Measurements from ENCODE around the gene CCDC187. TPM values are rescaled to one million over a fixed set of nuclear protein-coding genes. Genes with fewer than 3 reads are reported as not detected.
"Not testable (repeated sequence)": the region's sequence is repeated elsewhere in the genome, so short reads cannot be mapped to it uniquely, and the experiment has no call there.

CCDC187 gene
- total RNA-seq, 1 donor from 2014 or later = 6.6 TPM

DNA sequence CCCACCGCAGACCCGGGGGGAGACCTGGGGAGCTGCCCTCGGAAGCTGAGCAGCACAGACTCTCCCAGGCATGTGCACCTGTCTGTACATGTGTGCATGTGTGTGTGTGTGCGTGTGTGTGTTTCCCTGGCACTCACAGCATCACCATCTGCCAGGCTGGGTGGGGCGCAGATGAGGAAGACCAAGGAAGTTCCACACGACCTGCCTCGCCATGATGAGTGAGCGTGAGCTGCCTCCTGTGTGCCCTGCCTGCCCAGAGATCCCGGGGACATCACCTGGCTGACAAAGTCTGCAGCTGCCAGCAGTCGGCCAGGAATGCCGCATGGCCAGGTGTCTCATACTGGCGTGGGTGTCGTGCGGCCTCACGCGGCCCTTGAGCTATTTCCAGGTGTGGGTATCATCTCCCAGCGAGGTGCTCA, 19.5 kb upstream of the CCDC187 start:
- intact Hi-C loops (cut with DNase I) = no loop called here
- no peak for ATAC-seq
- Histone ChIP-seq H3K27ac (no peak overlapping the region), H3K4me3 (no peak overlapping the region), H3K4me1 (peaks cover 22% of the 10 kb centered on the region), H3K36me3 (no peaks in the 10 kb centered on the region), H3K27me3 (ENCODE audit: low read depth) (peaks cover 3% of the 10 kb centered on the region), H3K9me3 (no peaks in the 10 kb centered on the region)
- TF ChIP-seq CTCF (IDR thresholded peaks at IDR 0.05) = no peak
- DNase-seq = no peak

DNA sequence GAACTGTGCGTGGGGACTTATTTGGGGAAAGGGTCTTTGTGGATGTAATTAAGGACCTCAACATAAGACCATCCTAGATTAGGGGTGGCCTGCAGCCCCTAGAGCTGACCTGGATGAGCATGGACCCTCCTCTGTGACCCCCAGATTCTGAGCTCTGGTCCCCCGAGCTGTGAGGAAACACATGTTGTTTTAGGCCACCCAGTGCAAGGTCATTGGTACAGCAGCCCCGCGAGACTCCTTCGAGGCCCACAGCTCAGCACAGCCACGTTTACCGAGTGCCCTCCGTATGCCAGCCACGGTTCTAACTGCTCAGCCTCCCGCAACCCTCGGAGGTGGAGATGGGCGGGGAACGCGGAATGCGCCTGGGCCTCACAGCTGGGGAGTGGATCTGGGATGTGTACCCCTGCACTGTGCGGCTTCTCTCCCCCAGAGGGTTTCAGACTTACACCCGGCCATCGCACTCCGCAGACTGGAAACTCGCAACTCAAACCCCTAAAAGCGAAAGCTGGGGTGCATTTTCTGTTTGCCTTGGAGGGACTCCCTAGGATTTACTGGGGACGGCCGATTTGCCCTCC, 18.9 kb upstream of the CCDC187 start:
- DNase-seq = no peak
- ATAC-seq = no peak
- Histone ChIP-seq H3K27ac (no peak overlapping the region), H3K36me3 (no peaks in the 10 kb centered on the region), H3K4me1 (peaks cover 16% of the 10 kb centered on the region), H3K4me3 (no peak overlapping the region), H3K27me3 (ENCODE audit: low read depth) (peaks cover 3% of the 10 kb centered on the region), H3K9me3 (no peaks in the 10 kb centered on the region)
- no peak for TF ChIP-seq CTCF (IDR thresholded peaks at IDR 0.05)
- intact Hi-C loops (cut with DNase I) = no loop called here

- no peaks in the 10 kb centered on the region for H3K9me3 ChIP-seq
- no peak for TF ChIP-seq CTCF (IDR thresholded peaks at IDR 0.05)
- no peaks in the 10 kb centered on the region for H3K36me3 ChIP-seq
- H3K27me3 ChIP-seq (ENCODE audit: low read depth) = peaks cover 3% of the 10 kb centered on the region
- intact Hi-C loops (cut with DNase I) = no loop called here
- DNase-seq = no peak
- no peak for ATAC-seq
- H3K4me3 ChIP-seq = no peak overlapping the region
- no peak overlapping the region for H3K27ac ChIP-seq
- H3K4me1 ChIP-seq = peaks cover 10% of the 10 kb centered on the region
Observed at GRCh38 chr9:136321561-136321960, 17.7 kb upstream of the CCDC187 start.

- H3K36me3 ChIP-seq; H3K4me3 ChIP-seq; intact Hi-C loops (cut with DNase I); ATAC-seq; H3K9me3 ChIP-seq; DNase-seq; H3K27ac ChIP-seq; H3K27me3 ChIP-seq (ENCODE audit: low read depth); H3K4me1 ChIP-seq: not testable (repeated sequence)
Observed at GRCh38 chr9:136320972-136321371, 17.1 kb upstream of the CCDC187 start.

DNA sequence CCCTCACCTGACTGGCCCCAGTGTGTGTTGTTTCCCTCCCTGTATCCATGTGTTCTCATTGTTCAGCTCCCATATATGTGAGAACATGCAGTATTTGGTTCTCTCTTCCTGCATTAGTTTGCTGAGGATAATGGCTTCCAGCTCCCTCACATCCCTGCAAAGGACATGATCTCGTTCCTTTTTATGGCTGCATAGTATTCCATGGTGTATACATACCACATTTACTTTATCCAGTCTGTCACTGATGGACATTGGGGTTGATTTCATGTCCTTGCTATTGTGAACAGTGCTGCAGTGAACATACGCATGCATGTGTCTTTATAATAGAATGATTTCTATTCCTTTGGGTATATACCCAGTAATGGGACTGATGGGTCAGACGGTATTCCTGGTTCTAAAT, 16.1 kb upstream of the CCDC187 start:
- H3K4me3 ChIP-seq; H3K4me1 ChIP-seq; DNase-seq; H3K27ac ChIP-seq; H3K9me3 ChIP-seq; H3K36me3 ChIP-seq; intact Hi-C loops (cut with DNase I); ATAC-seq; H3K27me3 ChIP-seq (ENCODE audit: low read depth): not testable (repeated sequence)

- intact Hi-C loops (cut with DNase I); H3K9me3 ChIP-seq; H3K4me3 ChIP-seq; H3K27ac ChIP-seq; DNase-seq; ATAC-seq; H3K4me1 ChIP-seq; H3K36me3 ChIP-seq; H3K27me3 ChIP-seq (ENCODE audit: low read depth): not testable (repeated sequence)
Observed at GRCh38 chr9:136319244-136319643, 15.3 kb upstream of the CCDC187 start.

- H3K27ac ChIP-seq = no peak overlapping the region
- no peak for DNase-seq
- no peak for TF ChIP-seq CTCF (IDR thresholded peaks at IDR 0.05)
- H3K27me3 ChIP-seq (ENCODE audit: low read depth) = no peaks in the 10 kb centered on the region
- H3K9me3 ChIP-seq = peaks cover 8% of the 10 kb centered on the region
- intact Hi-C loops (cut with DNase I) = no loop called here
- H3K4me3 ChIP-seq = no peak overlapping the region
- ATAC-seq = no peak
- no peaks in the 10 kb centered on the region for H3K36me3 ChIP-seq
- no peaks in the 10 kb centered on the region for H3K4me1 ChIP-seq
Observed at GRCh38 chr9:136318776-136319241, 14.9 kb upstream of the CCDC187 start.

Data from lower lobe of right lung (tissue), 2 donors.